ENCODE data around the gene KRT81.
"Not testable (repeated sequence)": the region's sequence is repeated elsewhere in the genome, so short reads cannot be mapped to it uniquely, and the experiment has no call there.

Gene KRT81

GRCh38 chr12:52306731-52307130 is 15.4 kb upstream of the KRT81 start:
- DNase-seq (ENCODE audit: low read depth), result no peak
- H3K4me3 ChIP-seq (ENCODE audit: low read depth, low read length), result no peak overlapping the region
- no peak for TF ChIP-seq CTCF (IDR thresholded peaks at IDR 0.05; ENCODE audit: low read depth, low read length, missing control alignments)

DNA sequence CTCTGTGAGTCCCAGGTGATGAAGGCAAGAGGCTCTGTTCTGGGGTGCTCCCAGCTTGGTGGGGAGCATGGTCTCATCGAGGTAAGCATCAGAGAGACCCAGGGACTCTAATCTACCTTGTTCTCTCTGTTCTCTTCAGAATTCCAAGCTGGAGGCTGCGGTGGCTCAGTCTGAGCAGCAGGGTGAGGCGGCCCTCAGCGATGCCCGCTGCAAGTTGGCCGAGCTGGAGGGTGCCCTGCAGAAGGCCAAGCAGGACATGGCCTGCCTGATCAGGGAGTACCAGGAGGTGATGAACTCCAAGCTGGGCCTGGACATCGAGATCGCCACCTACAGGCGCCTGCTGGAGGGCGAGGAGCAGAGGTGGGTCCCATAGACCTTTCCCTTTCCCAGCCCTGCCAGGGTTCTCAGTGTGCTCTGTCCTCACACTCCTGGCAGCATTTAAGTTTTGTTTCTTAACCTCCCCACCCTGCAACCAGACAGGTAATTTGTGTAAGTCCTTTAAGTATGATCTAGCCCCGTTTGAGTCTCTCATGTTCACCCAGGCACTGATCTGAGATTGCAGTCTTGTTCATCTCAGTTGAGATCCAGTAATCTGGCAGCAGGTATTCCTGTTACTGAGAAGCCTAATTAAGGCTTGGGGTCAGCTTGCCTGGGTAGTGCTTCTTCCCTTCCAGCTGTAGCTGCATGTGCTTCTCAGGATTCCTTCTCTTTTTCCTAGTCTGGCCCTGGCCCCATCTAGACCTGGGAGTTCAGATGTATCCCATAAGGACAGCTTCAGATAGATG is 14.8 kb upstream of the KRT81 start:
- H3K4me3 ChIP-seq (ENCODE audit: low read depth, low read length), result no peak overlapping the region
- DNase-seq (ENCODE audit: low read depth), result no peak
- TF ChIP-seq CTCF (IDR thresholded peaks at IDR 0.05; ENCODE audit: low read depth, low read length, missing control alignments), result peak; percentile 43

GRCh38 chr12:52304941-52305411 is 13.6 kb upstream of the KRT81 start:
- not testable (repeated sequence) for DNase-seq (ENCODE audit: low read depth); H3K4me3 ChIP-seq (ENCODE audit: low read depth, low read length)

GRCh38 chr12:52302242-52302914 is 11.0 kb upstream of the KRT81 start:
- H3K4me3 ChIP-seq (ENCODE audit: low read depth, low read length); DNase-seq (ENCODE audit: low read depth): not testable (repeated sequence)

- not testable (repeated sequence) for DNase-seq (ENCODE audit: low read depth); H3K4me3 ChIP-seq (ENCODE audit: low read depth, low read length)
Measured at GRCh38 chr12:52301721-52302120, 10.4 kb upstream of the KRT81 start.

GRCh38 chr12:52300796-52301691 is 9.7 kb upstream of the KRT81 start:
- TF ChIP-seq CTCF (IDR thresholded peaks at IDR 0.05; ENCODE audit: low read depth, low read length, missing control alignments), result no peak

GRCh38 chr12:52298677-52299190 is 7.4 kb upstream of the KRT81 start:
- no peak for TF ChIP-seq CTCF (IDR thresholded peaks at IDR 0.05; ENCODE audit: low read depth, low read length, missing control alignments)
- DNase-seq (ENCODE audit: low read depth), result no peak
- no peak overlapping the region for H3K4me3 ChIP-seq (ENCODE audit: low read depth, low read length)

More at GRCh38 chr12:52300796-52301691, 9.7 kb upstream of the KRT81 start:
- no peak overlapping the region for H3K4me3 ChIP-seq (ENCODE audit: low read depth, low read length)
- no peak for DNase-seq (ENCODE audit: low read depth)

DNA sequence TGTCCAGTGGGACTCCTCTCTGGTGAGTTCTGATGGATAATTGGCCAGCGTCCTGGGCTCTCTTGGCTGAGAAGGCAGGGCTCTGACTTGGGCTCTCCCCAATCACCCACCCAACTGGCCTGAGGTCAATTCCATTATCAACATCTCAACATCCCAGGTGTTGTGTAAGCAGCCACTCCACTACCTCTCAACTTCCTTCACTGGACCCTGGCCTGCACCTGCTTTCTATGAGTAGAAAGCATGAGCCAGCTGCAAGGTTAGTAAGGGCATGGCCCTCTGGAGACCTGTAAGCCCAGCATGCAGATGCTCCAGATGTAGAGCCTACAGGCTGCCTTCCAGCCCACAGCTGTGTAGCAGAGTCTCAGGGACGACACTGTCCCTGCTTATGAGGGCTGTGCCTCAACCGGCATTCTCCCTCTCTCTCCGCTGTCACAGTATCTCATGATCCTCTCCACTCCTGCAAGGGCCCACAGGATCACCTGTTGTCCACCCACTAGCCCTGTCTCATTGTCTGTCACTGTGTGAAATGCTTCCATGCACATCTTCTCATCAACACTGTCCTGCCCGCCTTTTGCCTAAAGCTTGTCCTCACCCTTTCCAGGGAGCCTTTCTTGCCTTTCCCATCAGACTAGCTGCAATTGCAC is 5.4 kb upstream of the KRT81 start:
- no peak for DNase-seq (ENCODE audit: low read depth)
- no peak for TF ChIP-seq CTCF (IDR thresholded peaks at IDR 0.05; ENCODE audit: low read depth, low read length, missing control alignments)
- H3K4me3 ChIP-seq (ENCODE audit: low read depth, low read length), result no peak overlapping the region
